Neuron (in vitro differentiated cells): Measurements from ENCODE around the gene SMCO4.
"Not testable (repeated sequence)": the region's sequence is repeated elsewhere in the genome, so short reads cannot be mapped to it uniquely, and the experiment has no call there.

Experiments
- H2AFZ ChIP-seq: one replicate; pipeline ENCODE4 v1.6.1; 2013; ENCODE audit warnings: low read depth, mild to moderate bottlenecking, inconsistent platforms, low read length, moderate library complexity
- H3K27me3 ChIP-seq: one replicate; pipeline ENCODE4 v1.6.1; 2013; ENCODE audit warnings: low read length; ENCODE audit not compliant: insufficient read depth
- H3K36me3 ChIP-seq: one replicate; pipeline ENCODE4 v1.6.1; 2013; ENCODE audit warnings: low read length; ENCODE audit not compliant: insufficient read depth
- H3K4me1 ChIP-seq: one replicate; pipeline ENCODE4 v1.6.1; 2013; ENCODE audit warnings: low read length; ENCODE audit not compliant: insufficient read depth
- H3K4me3 ChIP-seq: 2 replicates; pipeline ENCODE4 v1.5.1; 2013; ENCODE audit warnings: mild to moderate bottlenecking, low read length, moderate library complexity
- H3K9me3 ChIP-seq: one replicate; pipeline ENCODE4 v1.6.1; 2013; ENCODE audit warnings: low read length

Gene SMCO4

GRCh38 chr11:93443232-93443631, 100.0 kb downstream of the SMCO4 start:
- not testable (repeated sequence) for H3K36me3 ChIP-seq, H3K4me3 ChIP-seq, H2AFZ ChIP-seq, H3K27me3 ChIP-seq, H3K4me1 ChIP-seq, H3K9me3 ChIP-seq

DNA sequence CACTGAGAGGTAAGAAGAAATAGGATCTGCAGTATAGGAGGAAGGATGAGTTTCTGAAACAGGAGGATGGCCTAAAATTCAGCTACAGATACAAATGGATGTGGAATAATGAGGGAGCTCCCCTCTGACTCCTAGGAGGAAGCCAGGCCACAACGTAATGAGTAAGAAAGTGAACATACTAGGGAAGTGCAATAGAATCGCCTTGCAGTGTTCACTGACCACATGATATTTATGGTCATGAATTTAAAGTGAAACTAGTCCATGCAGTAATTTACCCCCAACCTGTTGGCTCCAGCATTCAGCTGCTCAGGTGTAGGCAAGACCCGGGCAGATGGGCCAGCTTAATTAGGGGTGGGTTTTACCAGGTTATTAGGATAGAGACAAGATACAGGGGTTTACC, 110.9 kb downstream of the SMCO4 start:
- H3K27me3 ChIP-seq = no peaks in the 10 kb centered on the region
- no peaks in the 10 kb centered on the region for H3K4me1 ChIP-seq
- no peak overlapping the region for H2AFZ ChIP-seq
- H3K36me3 ChIP-seq = no peaks in the 10 kb centered on the region
- no peak overlapping the region for H3K4me3 ChIP-seq
- no peaks in the 10 kb centered on the region for H3K9me3 ChIP-seq
